GM12865 (cell line): ENCODE measurements around the gene GPR146.

ENCODE experiments used
- DNase-seq: peaks from one replicate; pipeline ENCODE4 v3.0.0; 2010; ENCODE audit warnings: low read depth
- H3K4me3 ChIP-seq: 2 replicates; pipeline ENCODE4 v1.5.1; 2011; ENCODE audit warnings: mild to moderate bottlenecking, low read depth, low read length, control low read depth
- CTCF ChIP-seq: IDR thresholded peaks from 2 replicates; pipeline ENCODE4 v1.5.1; 2011; ENCODE audit warnings: low read length, control low read depth, low read depth, inconsistent platforms; ENCODE audit not compliant: insufficient read depth; ENCODE audit errors: missing control alignments

The GPR146 gene

GRCh38 chr7:1093916-1094508 is 49.7 kb downstream of the GPR146 start:
- no peak for DNase-seq
- no peak overlapping the region for H3K4me3 ChIP-seq
- no peak for TF ChIP-seq CTCF

- DNase-seq = no peak
- no peak overlapping the region for H3K4me3 ChIP-seq
- TF ChIP-seq CTCF = no peak
Measured at GRCh38 chr7:1094870-1095269, 50.5 kb downstream of the GPR146 start.

GRCh38 chr7:1095621-1096155 is 51.3 kb downstream of the GPR146 start:
- no peak for TF ChIP-seq CTCF

GRCh38 chr7:1096156-1097119 is 52.1 kb downstream of the GPR146 start:
- no peak for DNase-seq
- H3K4me3 ChIP-seq = no peak overlapping the region
- TF ChIP-seq CTCF = no peak

More at GRCh38 chr7:1095621-1096155, 51.3 kb downstream of the GPR146 start:
- no peak for DNase-seq
- no peak overlapping the region for H3K4me3 ChIP-seq

- no peak for TF ChIP-seq CTCF
- H3K4me3 ChIP-seq = no peak overlapping the region
- no peak for DNase-seq
Measured at GRCh38 chr7:1097120-1097504, 52.8 kb downstream of the GPR146 start.

- H3K4me3 ChIP-seq = no peak overlapping the region
- DNase-seq = peak; percentile 60
- no peak for TF ChIP-seq CTCF
Measured at GRCh38 chr7:1098243-1099153, 54.2 kb downstream of the GPR146 start.
